DND-41 (cell line): ENCODE results near the gene MAPKAPK3.

Experiments used
- ATAC-seq: fragments of 200-7000 bp; cut with Tn5 transposase; 3 replicates; pipeline ENCODE4 v1.9.1; 2021; ENCODE audit warnings: low read depth; ENCODE audit not compliant: insufficient read depth
- DNase-seq: peaks from one replicate; pipeline ENCODE4 v3.0.0-alpha.2; 2020
- H2AFZ ChIP-seq: 2 replicates; pipeline ENCODE4 v1.6.0; 2012; ENCODE audit warnings: low read depth, low read length
- H3K27ac ChIP-seq: 2 replicates; pipeline ENCODE4 v1.5.1; 2012; ENCODE audit warnings: low read length, inconsistent platforms
- H3K27me3 ChIP-seq: fragments of 200-600 bp; sonication (generic); 2 replicates; pipeline ENCODE4 v1.6.0; 2012; ENCODE audit warnings: low read length, mild to moderate bottlenecking, inconsistent platforms; ENCODE audit not compliant: insufficient read depth, poor library complexity
- H3K36me3 ChIP-seq: 2 replicates; pipeline ENCODE4 v1.5.1; 2012; ENCODE audit warnings: low read length, inconsistent platforms; ENCODE audit not compliant: insufficient read depth
- H3K4me1 ChIP-seq: 2 replicates; pipeline ENCODE4 v1.5.1; 2012; ENCODE audit warnings: mild to moderate bottlenecking, low read length; ENCODE audit not compliant: insufficient read depth
- H3K4me2 ChIP-seq: 2 replicates; pipeline ENCODE4 v1.6.0; 2012; ENCODE audit warnings: mild to moderate bottlenecking, moderate library complexity, low read length, inconsistent platforms; ENCODE audit not compliant: insufficient read depth
- H3K4me3 ChIP-seq, 2 experiments: fragments of 200-600 bp in 1 of 2; shearing (Covaris generic) in 1 of 2; 2 replicates each; pipeline ENCODE4 v1.5.1; 2012 to 2016; ENCODE audit warnings: inconsistent platforms in 2 of 2, low read length in 2 of 2, mild to moderate bottlenecking in 2 of 2, low read depth in 1 of 2, moderate library complexity in 1 of 2
- H3K79me2 ChIP-seq: 2 replicates; pipeline ENCODE4 v1.6.0; 2012; ENCODE audit warnings: low read length, inconsistent platforms; ENCODE audit not compliant: insufficient read depth
- H3K9ac ChIP-seq: 2 replicates; pipeline ENCODE4 v1.6.0; 2012; ENCODE audit warnings: low read depth, mild to moderate bottlenecking, inconsistent platforms, low read length, moderate library complexity
- H3K9me3 ChIP-seq: 2 replicates; pipeline ENCODE4 v1.5.1; 2012; ENCODE audit warnings: low read length, moderate library complexity, mild to moderate bottlenecking, inconsistent platforms; ENCODE audit not compliant: insufficient read depth, severe bottlenecking
- H4K20me1 ChIP-seq: 2 replicates; pipeline ENCODE4 v1.6.0; 2012; ENCODE audit warnings: low read length; ENCODE audit not compliant: insufficient read depth
- CTCF ChIP-seq: IDR thresholded peaks from 2 replicates; pipeline ENCODE4 v1.5.1; 2012; ENCODE audit warnings: borderline replicate concordance, low read length, moderate library complexity, mild to moderate bottlenecking; ENCODE audit not compliant: poor library complexity, severe bottlenecking; ENCODE audit errors: extremely low read depth
- EZH2 ChIP-seq: IDR thresholded peaks from 3 replicates; pipeline ENCODE4 v1.6.1; 2012; ENCODE audit warnings: borderline replicate concordance, low read depth, mild to moderate bottlenecking, moderate library complexity, low read length, inconsistent platforms; ENCODE audit not compliant: severe bottlenecking

MAPKAPK3 gene

GRCh38 chr3:50592568-50592967 lies 24.4 kb upstream of the MAPKAPK3 start:
- peak overlapping the region; percentile 94 for H3K27ac ChIP-seq
- H3K9ac ChIP-seq = peak overlapping the region; percentile 53
- H3K4me2 ChIP-seq = peak overlapping the region; percentile 31
- peaks cover 57% of the 10 kb centered on the region for H3K79me2 ChIP-seq
- H3K36me3 ChIP-seq = no peaks in the 10 kb centered on the region
- H2AFZ ChIP-seq = no peak overlapping the region
- ATAC-seq (peak; percentile 51), DNase-seq (peak; percentile 83)
- no peak for TF ChIP-seq EZH2
- TF ChIP-seq CTCF = peak; percentile 16
- H3K4me3 ChIP-seq = peak overlapping the region in 1 of 2 experiments; percentile 3; a peak in 1 of 4 replicates
- H4K20me1 ChIP-seq = no peaks in the 10 kb centered on the region
- no peaks in the 10 kb centered on the region for H3K9me3 ChIP-seq
- H3K4me1 ChIP-seq = peaks cover 94% of the 10 kb centered on the region
- H3K27me3 ChIP-seq = no peaks in the 10 kb centered on the region

GRCh38 chr3:50594253-50594785 lies 22.6 kb upstream of the MAPKAPK3 start:
- no peaks in the 10 kb centered on the region for H3K9me3 ChIP-seq
- no peak overlapping the region; a peak in 1 of 4 replicates for H3K4me3 ChIP-seq
- DNase-seq = peak; percentile 76
- no peaks in the 10 kb centered on the region for H3K36me3 ChIP-seq
- no peak overlapping the region for H2AFZ ChIP-seq
- no peaks in the 10 kb centered on the region for H4K20me1 ChIP-seq
- peaks cover 91% of the 10 kb centered on the region for H3K4me1 ChIP-seq
- H3K9ac ChIP-seq = peak overlapping the region; percentile 53
- H3K27ac ChIP-seq = peak overlapping the region; percentile 94
- ATAC-seq = peak; percentile 25
- peak overlapping the region; percentile 10; the same call in 1 of the 2 replicates for H3K4me2 ChIP-seq
- H3K27me3 ChIP-seq = no peaks in the 10 kb centered on the region
- TF ChIP-seq CTCF (no peak), EZH2 (no peak)
- H3K79me2 ChIP-seq = peaks cover 65% of the 10 kb centered on the region

GRCh38 chr3:50599115-50599715 lies 17.7 kb upstream of the MAPKAPK3 start:
- H3K36me3 ChIP-seq = peaks cover 12% of the 10 kb centered on the region
- TF ChIP-seq CTCF (no peak), EZH2 (no peak)
- no peaks in the 10 kb centered on the region for H4K20me1 ChIP-seq
- H3K4me2 ChIP-seq = no peak overlapping the region
- H2AFZ ChIP-seq = no peak overlapping the region
- H3K27ac ChIP-seq = peak overlapping the region; percentile 99
- peaks cover 91% of the 10 kb centered on the region for H3K4me1 ChIP-seq
- peak overlapping the region; percentile 91 for H3K9ac ChIP-seq
- H3K4me3 ChIP-seq = no peak overlapping the region
- H3K27me3 ChIP-seq = no peaks in the 10 kb centered on the region
- DNase-seq (no peak), ATAC-seq (no peak)
- no peaks in the 10 kb centered on the region for H3K9me3 ChIP-seq
- peaks cover 67% of the 10 kb centered on the region for H3K79me2 ChIP-seq
